ENCODE measurements around the gene SMARCA4.
"Not testable (repeated sequence)": the region's sequence is repeated elsewhere in the genome, so short reads cannot be mapped to it uniquely, and the experiment has no call there.

The SMARCA4 gene

DNA sequence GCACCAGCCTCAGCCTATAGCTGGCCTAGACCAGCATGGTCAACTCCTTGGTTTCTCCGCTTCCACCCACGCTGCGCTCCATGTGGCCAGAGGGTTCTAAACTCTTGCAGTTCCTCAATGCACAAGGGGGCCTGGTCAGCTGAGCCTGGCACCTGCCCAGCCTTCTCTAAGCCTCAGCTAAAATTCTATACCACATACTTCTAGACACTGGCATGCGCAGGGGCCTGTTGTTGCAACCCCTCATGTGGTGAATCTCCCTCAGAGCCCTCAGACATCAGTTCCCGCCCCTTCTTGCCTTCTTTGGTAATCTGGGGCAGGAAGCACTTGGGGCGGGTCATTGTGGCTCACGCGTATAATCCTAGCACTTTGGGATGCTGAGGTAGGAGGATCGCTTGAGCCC lies 108.7 kb downstream of the SMARCA4 start:
- no peak for DNase-seq (ENCODE audit: low read depth)

DNA sequence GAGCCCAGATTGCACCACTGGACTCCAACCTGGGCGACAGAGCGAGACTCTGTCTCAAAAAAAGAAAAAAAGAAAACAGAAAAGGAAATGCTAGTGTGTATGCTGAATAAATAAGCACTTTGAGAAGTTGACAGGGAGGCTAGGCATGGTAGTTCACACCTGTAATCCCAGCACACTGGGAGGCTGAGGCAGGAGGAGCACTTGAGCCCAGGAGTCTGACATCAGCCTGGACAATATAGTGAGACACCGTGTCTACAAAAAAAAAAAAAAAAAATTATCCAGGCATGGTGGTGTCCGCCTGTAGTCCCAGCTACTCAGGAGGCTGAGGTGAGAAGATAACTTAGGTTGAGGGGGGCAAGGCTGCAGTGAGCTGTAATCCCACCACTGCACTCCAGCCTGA lies 109.3 kb downstream of the SMARCA4 start:
- no peak for DNase-seq (ENCODE audit: low read depth)

DNA sequence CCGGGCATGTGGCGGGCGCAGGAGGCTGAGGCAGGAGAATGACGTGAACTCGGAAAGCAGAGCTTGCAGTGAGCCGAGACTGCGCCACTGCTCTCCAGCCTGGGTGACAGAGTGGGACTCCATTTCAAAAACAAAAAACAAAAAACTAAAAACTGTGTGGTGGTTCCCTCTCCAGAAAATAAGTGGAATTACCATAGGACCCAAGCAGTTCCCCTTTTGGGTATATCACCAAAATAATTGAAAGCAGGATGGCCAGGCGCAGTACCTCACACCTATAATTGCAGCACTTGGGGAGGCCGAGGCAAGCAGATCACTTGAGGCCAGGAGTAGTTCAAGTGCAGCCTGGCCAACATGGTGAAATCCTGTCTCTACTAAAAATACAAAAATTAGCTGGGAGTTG lies 112.7 kb downstream of the SMARCA4 start:
- DNase-seq (ENCODE audit: low read depth), result no peak

DNA sequence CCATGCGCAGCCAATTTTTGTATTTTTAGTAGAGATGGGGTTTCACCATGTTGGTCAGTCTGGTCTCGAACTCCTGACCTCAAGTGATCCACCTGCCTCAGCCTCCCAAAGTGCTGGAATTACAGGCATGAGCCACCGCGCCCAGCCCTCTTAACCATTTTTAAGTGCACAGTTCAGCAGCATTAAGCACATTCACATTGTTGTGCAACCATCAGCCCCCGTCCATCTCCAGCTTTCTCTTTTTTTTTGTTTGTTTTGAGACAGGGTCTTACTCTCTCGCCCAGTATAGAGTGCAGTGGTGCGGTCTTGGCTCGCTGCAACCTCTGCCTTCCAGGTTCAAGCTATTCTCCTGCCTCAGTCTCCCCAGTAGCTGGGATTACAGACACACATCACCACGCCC lies 116.0 kb downstream of the SMARCA4 start:
- not testable (repeated sequence) for DNase-seq (ENCODE audit: low read depth)

DNA sequence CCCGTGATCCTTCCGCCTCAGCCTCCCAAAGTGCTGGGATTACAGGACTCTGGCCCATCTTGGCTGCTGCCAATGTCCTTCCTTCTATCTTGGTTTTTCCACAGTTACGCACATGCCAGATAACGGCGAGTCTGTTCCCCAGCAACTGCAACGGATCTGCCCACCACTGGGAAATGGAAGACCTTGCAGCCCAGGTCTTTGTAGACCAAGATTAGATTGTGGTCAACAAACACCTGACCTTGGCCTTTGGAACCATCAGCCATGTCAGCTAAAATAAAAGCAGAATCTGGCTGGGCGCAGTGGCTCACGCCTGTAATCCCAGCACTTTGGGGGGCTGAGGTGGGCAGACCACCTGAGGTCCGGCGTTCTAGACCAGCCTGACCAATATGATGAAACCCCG lies 118.1 kb downstream of the SMARCA4 start:
- DNase-seq (ENCODE audit: low read depth), result no peak

DNA sequence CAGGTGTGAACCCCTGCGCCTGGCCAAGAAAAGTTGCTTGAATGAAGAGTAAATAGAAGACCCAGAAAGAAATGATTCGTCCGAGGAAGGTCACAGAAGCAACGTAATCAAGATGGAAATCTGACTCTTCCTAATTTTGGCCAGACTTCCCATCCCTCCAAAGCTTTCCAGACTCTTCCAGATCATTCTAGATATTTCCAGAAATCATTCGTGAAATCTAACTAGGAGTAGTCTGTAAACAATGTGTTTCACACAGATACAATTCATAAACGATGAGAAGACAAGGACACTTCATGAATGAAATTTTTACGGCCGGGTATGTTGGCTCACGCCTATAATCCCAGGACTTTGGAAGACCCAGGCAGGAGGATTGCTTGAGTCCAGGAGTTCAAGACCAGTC lies 119.2 kb downstream of the SMARCA4 start:
- no peak for DNase-seq (ENCODE audit: low read depth)

DNA sequence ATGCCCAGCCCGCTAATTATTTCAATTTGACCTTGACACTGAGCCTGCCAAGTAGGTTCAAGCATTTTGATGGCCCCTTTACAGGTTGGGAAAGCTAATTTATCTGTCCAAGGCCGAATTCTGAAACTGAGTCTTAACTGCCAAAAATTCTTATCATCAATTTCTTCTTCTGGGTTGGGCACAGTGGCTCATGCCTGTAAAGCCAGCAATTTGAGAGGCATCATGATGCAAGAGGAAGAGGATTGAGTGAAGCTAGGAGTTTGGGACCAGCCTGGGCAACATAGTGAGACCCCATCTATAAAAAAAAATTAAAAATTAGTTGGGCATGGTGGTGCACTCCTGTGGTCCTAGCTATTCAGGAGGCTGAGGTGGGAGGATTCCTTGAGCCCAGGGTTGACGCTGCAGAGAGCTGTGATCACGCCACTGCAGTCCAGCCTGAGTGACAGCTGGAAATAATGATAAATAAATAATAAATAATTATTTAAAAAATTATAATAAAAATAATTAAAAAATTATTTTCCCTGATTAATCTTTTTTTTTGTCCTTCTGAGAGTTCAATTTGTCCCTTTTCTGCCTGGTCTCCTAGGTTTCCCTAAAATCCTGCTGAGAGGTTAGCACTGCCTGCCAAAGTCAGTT lies 127.2 kb downstream of the SMARCA4 start:
- no peak for DNase-seq (ENCODE audit: low read depth)

DNA sequence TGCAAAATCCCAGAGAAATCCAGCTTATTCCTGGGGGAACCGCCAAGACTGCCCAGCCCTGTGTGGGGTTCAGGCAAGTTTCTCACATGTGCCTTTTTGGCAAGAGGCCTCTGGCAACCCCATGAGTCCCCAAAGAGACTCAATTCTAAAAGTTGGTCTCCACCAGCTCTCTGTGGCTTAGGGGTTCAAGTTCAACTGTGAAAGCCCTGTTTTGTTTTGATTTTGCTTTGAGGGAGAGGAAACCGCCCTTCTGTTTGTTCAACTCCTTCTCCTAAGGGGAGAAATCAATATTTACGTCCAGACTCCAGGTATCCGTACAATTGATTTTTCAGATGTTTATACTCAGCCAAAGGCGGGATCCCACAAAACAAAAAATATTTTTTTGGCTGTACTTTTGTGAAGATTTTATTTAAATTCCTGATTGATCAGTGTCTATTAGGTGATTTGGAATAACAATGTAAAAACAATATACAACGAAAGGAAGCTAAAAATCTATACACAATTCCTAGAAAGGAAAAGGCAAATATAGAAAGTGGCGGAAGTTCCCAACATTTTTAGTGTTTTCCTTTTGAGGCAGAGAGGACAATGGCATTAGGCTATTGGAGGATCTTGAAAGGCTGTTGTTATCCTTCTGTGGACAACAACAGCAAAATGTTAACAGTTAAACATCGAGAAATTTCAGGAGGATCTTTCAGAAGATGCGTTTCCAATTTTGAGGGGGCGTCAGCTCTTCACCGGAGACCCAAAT lies 127.8 kb downstream of the SMARCA4 start:
- DNase-seq (ENCODE audit: low read depth), result no peak

DNA sequence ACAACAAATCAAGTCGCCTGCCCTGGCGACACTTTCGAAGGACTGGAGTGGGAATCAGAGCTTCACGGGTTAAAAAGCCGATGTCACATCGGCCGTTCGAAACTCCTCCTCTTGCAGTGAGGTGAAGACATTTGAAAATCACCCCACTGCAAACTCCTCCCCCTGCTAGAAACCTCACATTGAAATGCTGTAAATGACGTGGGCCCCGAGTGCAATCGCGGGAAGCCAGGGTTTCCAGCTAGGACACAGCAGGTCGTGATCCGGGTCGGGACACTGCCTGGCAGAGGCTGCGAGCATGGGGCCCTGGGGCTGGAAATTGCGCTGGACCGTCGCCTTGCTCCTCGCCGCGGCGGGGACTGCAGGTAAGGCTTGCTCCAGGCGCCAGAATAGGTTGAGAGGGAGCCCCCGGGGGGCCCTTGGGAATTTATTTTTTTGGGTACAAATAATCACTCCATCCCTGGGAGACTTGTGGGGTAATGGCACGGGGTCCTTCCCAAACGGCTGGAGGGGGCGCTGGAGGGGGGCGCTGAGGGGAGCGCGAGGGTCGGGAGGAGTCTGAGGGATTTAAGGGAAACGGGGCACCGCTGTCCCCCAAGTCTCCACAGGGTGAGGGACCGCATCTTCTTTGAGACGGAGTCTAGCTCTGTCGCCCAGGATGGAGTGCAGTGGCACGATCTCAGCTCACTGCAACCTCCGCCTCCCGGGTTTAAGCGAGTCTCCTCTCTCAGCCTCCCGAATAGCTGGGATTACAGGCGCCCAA lies 128.6 kb downstream of the SMARCA4 start, which contains the start of gene LDLR:
LDLR (plus strand) TSS at position 210 of the 760 bp plus-strand sequence; CDS start at position 296, 86 bp downstream.
- peak; percentile 75 for DNase-seq (ENCODE audit: low read depth)

DNA sequence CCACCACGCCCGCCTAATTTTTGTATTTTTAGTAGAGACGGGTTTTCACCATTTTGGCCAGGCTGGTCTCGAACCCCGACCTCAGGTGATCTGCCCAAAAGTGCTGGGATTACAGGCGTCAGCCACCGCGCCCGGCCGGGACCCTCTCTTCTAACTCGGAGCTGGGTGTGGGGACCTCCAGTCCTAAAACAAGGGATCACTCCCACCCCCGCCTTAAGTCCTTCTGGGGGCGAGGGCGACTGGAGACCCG lies 129.1 kb downstream of the SMARCA4 start:
- DNase-seq (ENCODE audit: low read depth), result not testable (repeated sequence)

DNA sequence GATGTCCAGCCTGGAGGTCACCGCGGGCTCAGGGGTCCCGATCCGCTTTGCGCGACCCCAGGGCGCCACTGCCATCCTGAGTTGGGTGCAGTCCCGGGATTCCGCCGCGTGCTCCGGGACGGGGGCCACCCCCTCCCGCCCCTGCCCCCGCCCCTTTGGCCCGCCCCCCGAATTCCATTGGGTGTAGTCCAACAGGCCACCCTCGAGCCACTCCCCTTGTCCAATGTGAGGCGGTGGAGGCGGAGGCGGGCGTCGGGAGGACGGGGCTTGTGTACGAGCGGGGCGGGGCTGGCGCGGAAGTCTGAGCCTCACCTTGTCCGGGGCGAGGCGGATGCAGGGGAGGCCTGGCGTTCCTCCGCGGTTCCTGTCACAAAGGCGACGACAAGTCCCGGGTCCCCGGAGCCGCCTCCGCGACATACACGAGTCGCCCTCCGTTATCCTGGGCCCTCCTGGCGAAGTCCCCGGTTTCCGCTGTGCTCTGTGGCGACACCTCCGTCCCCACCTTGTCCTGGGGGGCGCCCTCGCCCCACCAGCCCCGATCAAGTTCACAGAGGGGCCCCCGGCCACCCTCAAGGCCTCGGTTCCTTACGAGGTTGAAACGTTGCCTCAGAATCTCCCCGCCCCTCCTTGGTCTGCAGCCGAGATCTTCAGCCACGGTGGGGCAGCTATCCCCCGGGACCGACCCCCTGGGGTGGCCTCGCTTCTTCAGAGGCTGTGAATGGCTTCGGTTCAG lies 129.6 kb downstream of the SMARCA4 start:
- peak; percentile 95 for DNase-seq (ENCODE audit: low read depth)

DNA sequence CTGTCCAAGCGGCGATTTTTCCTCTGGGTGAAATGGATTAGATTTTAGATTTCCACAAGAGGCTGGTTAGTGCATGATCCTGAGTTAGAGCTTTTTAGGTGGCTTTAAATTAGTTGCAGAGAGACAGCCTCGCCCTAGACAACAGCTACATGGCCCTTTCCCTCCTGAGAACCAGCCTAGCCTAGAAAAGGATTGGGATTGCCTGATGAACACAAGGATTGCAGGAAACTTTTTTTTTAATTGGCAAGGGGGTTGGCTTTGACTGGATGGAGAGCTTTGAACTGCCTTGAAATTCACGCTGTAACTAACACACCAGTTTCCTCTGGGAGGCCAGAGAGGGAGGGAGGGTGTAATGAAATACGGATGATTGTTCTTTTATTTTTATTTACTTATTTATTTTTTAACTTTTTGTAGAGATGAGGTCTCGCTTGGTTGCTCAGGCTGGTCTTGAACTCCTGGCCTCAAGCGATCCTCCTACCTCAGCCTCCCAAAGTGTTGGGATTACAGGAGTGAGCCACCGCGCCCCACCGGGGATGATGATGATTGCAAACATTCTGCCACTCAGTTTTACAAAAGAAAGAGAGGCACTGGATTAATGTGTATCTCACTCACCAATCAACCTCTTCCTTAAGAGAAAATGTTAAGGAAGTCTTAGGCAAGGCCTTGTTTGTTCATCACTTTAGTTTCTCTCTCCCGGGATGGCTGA lies 130.3 kb downstream of the SMARCA4 start:
- DNase-seq (ENCODE audit: low read depth), result no peak

DNA sequence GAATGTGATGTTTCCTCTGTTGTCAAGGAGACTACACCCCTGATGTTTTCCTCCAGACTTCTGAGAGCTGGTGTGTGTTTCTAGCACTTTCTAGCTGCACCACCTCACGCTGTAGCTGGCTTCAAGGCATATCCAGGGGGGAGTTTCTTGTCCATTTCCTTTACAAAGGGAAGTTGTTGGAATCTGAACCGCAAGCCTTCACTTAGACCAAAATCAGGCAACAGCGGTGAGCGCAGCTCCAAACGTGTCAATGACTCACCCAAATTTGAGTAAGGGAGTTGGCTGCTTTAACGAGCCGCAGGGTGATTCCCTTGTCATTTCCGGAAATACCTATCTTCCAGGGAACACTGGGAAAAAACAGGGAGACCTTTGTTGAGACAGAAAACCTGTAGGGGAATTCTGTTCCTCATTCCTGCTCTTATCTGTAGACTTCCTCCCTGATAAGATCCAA lies 130.9 kb downstream of the SMARCA4 start:
- no peak for DNase-seq (ENCODE audit: low read depth)

DNA sequence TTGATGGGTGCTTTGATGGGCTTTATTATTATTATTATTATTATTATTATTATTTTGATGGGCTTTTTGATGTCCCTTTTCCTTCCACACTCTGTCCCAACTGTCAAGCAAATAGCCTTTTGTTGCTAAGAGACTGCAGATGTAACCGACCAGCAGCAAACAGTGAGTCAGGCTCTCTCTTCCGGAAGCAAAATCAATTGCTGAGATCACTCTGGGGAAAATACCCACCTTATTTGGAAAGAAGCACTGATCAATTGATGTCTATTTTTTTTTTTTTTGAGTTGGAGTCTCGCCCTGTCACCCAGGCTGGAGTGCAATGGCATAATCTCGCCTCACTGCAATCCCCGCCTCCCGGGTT lies 131.3 kb downstream of the SMARCA4 start:
- no peak for DNase-seq (ENCODE audit: low read depth)

DNA sequence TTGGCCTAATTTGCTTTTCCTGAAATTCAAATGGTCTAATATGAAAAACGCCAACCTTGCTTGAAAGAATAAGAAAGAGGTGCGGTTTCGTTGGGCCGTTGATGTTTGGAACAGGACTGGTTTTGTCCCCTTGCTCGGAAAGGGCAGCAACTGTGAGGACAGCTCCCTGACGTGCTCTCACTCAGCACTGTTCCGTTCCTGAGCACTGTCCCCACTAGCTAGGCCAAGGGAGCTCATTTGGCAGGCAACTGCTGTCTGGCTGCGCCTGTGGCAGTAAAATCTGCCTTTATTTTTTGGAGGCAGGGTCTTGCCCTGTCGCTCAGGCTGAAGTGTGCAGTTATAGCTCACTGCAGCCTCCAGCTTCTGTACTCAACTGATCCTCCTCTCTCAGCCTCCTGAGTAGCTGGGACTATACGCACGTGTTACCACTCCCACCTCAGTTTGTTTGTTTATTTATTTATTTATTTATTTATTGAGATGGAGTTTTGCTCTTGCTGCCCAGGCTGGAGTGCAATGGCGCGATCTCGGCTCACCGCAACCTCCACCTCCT lies 132.9 kb downstream of the SMARCA4 start:
- DNase-seq (ENCODE audit: low read depth), result no peak

DNA sequence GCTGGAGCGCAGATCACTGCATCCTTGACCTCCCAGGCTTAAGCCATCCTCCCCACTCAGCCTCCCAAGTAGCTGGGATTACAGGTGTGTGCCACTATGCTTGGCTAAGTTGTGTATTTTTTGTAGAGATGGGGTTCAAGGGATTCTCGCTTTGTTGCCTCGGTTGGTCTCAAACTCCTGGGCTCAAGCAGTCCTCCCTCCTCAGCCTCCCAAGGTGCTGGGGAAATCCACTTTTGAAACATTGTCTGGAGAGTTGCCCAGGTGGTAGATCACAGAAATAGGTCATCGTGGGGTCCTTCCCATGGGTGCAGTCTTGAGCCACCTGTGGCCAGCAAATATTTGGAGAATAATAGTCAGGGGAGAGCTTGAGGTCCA lies 133.7 kb downstream of the SMARCA4 start:
- no peak for DNase-seq (ENCODE audit: low read depth)

DNA sequence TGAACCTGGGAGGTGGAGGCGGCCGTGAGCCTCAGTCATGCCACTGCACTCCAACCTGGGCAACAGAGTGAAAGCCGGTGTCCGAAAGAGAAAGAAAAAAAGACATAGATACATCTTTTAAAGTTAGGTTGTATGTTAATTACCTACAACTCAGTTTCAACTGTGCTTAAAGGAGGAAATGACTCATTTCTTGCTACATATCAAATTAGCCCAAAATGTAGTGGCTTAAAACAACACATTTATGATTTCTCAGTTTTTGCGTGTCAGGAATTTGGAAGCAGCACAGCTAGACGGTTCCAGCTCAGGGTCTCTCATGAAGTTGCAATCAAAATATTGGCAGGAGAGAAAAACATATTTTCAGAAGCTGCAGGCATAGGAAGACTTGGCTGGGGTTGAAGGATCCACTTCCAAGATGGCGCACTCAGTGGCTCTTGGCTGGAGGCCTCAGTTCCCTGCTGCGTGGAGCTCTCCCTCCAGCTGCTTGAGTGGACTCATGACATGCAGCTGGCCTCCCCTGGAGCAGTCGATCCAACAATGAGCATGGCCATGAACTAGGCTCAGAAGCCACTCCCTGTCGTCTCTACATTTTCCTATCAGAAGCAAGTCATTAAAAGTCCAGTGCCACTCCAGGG lies 135.5 kb downstream of the SMARCA4 start:
- no peak for DNase-seq (ENCODE audit: low read depth)

DNA sequence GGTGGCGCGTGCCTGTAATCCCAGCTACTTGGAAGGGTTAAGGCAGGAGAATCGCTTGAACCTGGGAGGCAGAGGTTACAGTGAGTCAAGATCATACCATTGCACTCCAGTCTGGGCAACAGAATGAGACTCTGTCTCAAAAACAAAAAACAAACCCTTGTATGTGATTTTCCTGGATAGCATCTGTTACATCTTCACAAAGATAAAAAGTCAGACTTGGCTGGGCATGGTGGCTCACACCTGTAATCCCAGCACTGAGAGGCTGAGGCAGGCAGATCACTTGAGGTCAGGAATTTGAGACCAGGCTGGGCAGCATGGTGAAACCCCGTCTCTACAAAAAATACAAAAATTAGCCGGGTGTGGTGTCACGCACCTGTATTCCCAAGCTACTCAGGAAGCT lies 136.5 kb downstream of the SMARCA4 start:
- not testable (repeated sequence) for DNase-seq (ENCODE audit: low read depth)

DNA sequence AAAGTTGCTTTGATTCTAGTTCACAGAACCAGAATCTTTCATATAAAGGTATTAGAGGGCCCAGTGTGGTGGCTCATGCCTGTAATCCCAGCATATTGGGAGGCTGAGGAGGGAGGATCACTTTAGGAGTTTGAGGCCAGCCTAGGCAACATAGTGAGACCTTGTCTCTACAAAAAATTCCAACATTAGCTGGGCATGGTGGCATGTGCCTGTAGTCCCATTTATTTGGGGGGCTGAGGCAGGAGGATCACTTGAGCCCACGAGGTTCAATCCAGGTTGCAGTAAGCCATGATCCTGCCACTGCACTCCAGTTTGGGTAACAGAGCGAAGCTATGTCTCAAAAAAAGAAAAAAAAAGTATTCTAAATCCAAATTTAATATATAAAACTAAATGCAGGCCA lies 137.5 kb downstream of the SMARCA4 start:
- no peak for DNase-seq (ENCODE audit: low read depth)

DNA sequence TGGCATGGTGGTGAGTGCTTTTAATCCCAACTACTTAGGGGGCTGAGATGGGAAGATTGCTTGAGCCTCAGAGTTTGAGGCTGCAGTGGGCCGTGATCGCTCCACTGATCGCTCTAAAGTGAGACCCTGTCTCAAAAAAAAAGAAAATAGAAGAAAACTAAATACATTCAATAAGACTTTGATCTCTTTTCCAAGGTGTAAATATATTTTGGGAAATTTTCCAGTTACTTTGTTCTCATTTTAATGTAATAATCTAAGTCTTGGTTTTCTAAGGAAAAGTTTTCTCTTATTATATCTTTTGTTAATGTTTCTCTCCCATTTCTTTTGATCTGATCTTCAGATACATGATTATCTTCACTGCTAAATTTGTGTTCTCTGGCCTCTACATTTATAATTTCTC lies 138.0 kb downstream of the SMARCA4 start:
- DNase-seq (ENCODE audit: low read depth), result no peak

DNA sequence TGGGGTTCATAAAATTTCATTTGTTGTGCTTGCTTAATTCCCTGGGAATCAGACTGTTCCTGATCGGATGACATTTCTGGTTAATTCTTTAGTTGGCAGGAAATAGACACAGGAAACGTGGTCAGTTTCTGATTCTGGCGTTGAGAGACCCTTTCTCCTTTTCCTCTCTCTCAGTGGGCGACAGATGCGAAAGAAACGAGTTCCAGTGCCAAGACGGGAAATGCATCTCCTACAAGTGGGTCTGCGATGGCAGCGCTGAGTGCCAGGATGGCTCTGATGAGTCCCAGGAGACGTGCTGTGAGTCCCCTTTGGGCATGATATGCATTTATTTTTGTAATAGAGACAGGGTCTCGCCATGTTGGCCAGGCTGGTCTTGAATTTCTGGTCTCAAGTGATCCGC lies 139.2 kb downstream of the SMARCA4 start:
- DNase-seq (ENCODE audit: low read depth), result no peak

Measured in activated T-cell treated with anti-CD3 and anti-CD28 coated beads for 24 hours (primary cell).